Peyer's patch (tissue), 4 donors: ENCODE measurements around the gene L3MBTL3.

Experiments used
- POLR2A ChIP-seq, 2 donors: fragments of 450-650 bp; IDR thresholded peaks; one replicate each; pipeline ENCODE4 v1.5.1; 2017; ENCODE audit warnings: antibody characterized with exemption in 2 of 2, mild to moderate bottlenecking in 2 of 2, moderate library complexity in 2 of 2
- TF ChIP-seq, protein P1 (sequence below), 6 experiments: fragments of 450-650 bp in 4 of 6; fragments of 200-600 bp in 2 of 6; sonication (generic) in 1 of 6; IDR thresholded peaks; one replicate each; pipeline ENCODE4 v1.5.1; 2017 to 2019; ENCODE audit warnings: antibody characterized with exemption in 6 of 6, mild to moderate bottlenecking in 3 of 6, moderate library complexity in 1 of 6

DNA sequence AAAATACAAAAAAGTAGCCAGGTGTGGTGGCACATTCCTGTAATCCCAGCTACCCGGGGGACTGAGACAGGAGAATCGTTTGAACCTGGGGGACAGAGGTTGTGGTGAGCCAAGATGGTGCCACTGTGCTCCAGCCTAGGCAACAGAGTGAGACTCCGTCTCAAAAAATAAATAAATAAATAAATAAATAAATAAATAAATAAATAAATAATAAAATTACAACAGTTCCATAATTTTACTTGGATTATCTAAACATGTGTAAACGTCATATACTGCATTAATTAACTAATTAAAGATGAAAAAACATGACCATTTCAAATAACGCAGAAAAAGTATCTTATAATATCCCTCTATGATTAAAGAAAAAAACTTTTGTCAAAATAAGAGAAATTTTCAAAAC, 138.5 kb downstream of the L3MBTL3 start:
- no peak for TF ChIP-seq POLR2A (IDR thresholded peaks at IDR 0.05)
- TF ChIP-seq, protein P1, sequence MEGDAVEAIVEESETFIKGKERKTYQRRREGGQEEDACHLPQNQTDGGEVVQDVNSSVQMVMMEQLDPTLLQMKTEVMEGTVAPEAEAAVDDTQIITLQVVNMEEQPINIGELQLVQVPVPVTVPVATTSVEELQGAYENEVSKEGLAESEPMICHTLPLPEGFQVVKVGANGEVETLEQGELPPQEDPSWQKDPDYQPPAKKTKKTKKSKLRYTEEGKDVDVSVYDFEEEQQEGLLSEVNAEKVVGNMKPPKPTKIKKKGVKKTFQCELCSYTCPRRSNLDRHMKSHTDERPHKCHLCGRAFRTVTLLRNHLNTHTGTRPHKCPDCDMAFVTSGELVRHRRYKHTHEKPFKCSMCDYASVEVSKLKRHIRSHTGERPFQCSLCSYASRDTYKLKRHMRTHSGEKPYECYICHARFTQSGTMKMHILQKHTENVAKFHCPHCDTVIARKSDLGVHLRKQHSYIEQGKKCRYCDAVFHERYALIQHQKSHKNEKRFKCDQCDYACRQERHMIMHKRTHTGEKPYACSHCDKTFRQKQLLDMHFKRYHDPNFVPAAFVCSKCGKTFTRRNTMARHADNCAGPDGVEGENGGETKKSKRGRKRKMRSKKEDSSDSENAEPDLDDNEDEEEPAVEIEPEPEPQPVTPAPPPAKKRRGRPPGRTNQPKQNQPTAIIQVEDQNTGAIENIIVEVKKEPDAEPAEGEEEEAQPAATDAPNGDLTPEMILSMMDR (IDR thresholded peaks at IDR 0.05): no peak
